ENCODE data around the gene F7.

DNA sequence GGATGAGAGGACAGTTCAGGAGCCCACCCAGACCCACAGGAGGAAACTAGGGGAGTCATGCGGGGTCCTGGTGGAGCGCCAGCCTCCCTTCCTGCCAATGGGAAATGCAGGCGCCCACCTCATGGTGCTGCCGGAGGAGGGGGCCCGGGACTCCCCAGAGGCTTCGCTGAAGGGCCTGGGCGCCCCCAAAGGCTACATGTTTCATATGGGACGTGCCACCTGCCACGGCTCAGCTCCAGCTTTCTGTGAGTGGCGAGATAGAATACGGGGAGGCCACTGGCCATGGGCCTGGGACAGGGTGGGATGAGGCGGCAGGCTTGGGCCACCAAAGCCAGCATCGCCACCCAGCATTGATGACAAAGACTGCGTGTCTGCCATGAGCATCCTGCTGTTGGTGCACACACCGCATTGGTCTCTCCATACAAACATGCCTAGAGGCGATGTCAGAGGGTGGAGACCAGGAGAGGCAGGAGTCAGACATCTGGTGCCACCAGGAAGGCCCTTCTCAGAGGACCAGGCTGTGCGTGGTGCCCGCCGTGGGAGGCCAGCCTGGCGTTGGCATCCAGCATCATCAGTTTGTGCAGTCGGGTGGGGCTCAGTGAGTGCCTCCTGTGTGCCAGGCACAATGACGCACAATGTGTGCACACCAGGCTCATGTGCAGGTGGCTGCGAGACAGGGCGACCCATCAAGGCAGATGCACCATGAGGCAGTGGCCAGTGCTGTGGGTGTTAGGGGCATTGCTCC lies 15.8 kb downstream of the F7 start:
- TF ChIP-seq, protein P1, sequence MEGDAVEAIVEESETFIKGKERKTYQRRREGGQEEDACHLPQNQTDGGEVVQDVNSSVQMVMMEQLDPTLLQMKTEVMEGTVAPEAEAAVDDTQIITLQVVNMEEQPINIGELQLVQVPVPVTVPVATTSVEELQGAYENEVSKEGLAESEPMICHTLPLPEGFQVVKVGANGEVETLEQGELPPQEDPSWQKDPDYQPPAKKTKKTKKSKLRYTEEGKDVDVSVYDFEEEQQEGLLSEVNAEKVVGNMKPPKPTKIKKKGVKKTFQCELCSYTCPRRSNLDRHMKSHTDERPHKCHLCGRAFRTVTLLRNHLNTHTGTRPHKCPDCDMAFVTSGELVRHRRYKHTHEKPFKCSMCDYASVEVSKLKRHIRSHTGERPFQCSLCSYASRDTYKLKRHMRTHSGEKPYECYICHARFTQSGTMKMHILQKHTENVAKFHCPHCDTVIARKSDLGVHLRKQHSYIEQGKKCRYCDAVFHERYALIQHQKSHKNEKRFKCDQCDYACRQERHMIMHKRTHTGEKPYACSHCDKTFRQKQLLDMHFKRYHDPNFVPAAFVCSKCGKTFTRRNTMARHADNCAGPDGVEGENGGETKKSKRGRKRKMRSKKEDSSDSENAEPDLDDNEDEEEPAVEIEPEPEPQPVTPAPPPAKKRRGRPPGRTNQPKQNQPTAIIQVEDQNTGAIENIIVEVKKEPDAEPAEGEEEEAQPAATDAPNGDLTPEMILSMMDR (IDR thresholded peaks at IDR 0.05): no peak
- TF ChIP-seq POLR2A (IDR thresholded peaks at IDR 0.05): no peak
